BLaER1 (cell line): ENCODE data around the gene OIT3.
"Not testable (repeated sequence)": the region's sequence is repeated elsewhere in the genome, so short reads cannot be mapped to it uniquely, and the experiment has no call there.

Experiments used
- H3K27ac ChIP-seq: shearing (Covaris generic); formaldehyde crosslinking; 2 replicates; pipeline ENCODE4 v1.8.1; 2022
- H3K27me3 ChIP-seq: shearing (Covaris generic); formaldehyde crosslinking; 2 replicates; pipeline ENCODE4 v1.8.1; 2022
- H3K36me3 ChIP-seq: shearing (Covaris generic); formaldehyde crosslinking; 2 replicates; pipeline ENCODE4 v1.8.1; 2022
- H3K4me1 ChIP-seq: shearing (Covaris generic); formaldehyde crosslinking; 2 replicates; pipeline ENCODE4 v1.8.1; 2022
- H3K4me2 ChIP-seq: shearing (Covaris generic); formaldehyde crosslinking; 2 replicates; pipeline ENCODE4 v1.8.1; 2022
- H3K4me3 ChIP-seq: shearing (Covaris generic); formaldehyde crosslinking; 2 replicates; pipeline ENCODE4 v1.8.1; 2022
- H3K9ac ChIP-seq: shearing (Covaris generic); formaldehyde crosslinking; 2 replicates; pipeline ENCODE4 v1.8.1; 2022
- H3K9me3 ChIP-seq: shearing (Covaris generic); formaldehyde crosslinking; 2 replicates; pipeline ENCODE4 v1.8.1; 2022
- H4K20me1 ChIP-seq: shearing (Covaris generic); formaldehyde crosslinking; 2 replicates; pipeline ENCODE4 v1.8.1; 2022
- Cebpa-rat ChIP-seq: shearing (Covaris generic); IDR thresholded peaks from 2 replicates; pipeline ENCODE4 v1.8.1; 2022

The OIT3 gene

GRCh38 chr10:72895236-72895850 lies 1.8 kb downstream of the OIT3 start:
- TF ChIP-seq Cebpa-rat = no peak
- H3K36me3 ChIP-seq = no peaks in the 10 kb centered on the region
- no peaks in the 10 kb centered on the region for H3K9me3 ChIP-seq
- no peaks in the 10 kb centered on the region for H3K27me3 ChIP-seq
- no peak overlapping the region for H3K4me3 ChIP-seq
- no peaks in the 10 kb centered on the region for H3K4me1 ChIP-seq
- no peak overlapping the region for H3K4me2 ChIP-seq
- H3K27ac ChIP-seq = no peak overlapping the region
- no peaks in the 10 kb centered on the region for H4K20me1 ChIP-seq
- H3K9ac ChIP-seq = no peak overlapping the region

DNA sequence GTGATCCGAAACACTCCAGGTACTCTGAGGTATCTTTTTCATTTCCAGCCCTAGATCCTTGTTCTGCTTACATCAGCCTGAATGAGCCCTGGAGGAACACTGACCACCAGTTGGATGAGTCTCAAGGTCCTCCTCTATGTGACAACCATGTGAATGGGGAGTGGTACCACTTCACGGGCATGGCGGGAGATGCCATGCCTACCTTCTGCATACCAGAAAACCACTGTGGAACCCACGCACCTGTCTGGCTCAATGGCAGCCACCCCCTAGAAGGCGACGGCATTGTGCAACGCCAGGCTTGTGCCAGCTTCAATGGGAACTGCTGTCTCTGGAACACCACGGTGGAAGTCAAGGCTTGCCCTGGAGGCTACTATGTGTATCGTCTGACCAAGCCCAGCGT lies 5.1 kb downstream of the OIT3 start:
- H4K20me1 ChIP-seq = no peaks in the 10 kb centered on the region
- no peaks in the 10 kb centered on the region for H3K36me3 ChIP-seq
- H3K4me2 ChIP-seq = no peak overlapping the region
- no peak overlapping the region for H3K27ac ChIP-seq
- H3K4me1 ChIP-seq = no peaks in the 10 kb centered on the region
- no peak overlapping the region for H3K9ac ChIP-seq
- H3K4me3 ChIP-seq = no peak overlapping the region
- H3K9me3 ChIP-seq = no peaks in the 10 kb centered on the region
- no peaks in the 10 kb centered on the region for H3K27me3 ChIP-seq
- TF ChIP-seq Cebpa-rat = no peak

GRCh38 chr10:72899545-72899944 lies 6.0 kb downstream of the OIT3 start:
- no peak overlapping the region for H3K4me3 ChIP-seq
- no peaks in the 10 kb centered on the region for H3K27me3 ChIP-seq
- TF ChIP-seq Cebpa-rat = no peak

GRCh38 chr10:72903941-72904446 lies 10.5 kb downstream of the OIT3 start:
- not testable (repeated sequence) for H3K27me3 ChIP-seq, H3K4me1 ChIP-seq, H3K4me3 ChIP-seq, H3K9ac ChIP-seq, H3K9me3 ChIP-seq, H4K20me1 ChIP-seq, H3K36me3 ChIP-seq, H3K27ac ChIP-seq, H3K4me2 ChIP-seq

More at GRCh38 chr10:72899545-72899944, 6.0 kb downstream of the OIT3 start:
- no peaks in the 10 kb centered on the region for H4K20me1 ChIP-seq
- H3K4me1 ChIP-seq = no peaks in the 10 kb centered on the region
- H3K4me2 ChIP-seq = no peak overlapping the region
- no peak overlapping the region for H3K27ac ChIP-seq
- no peaks in the 10 kb centered on the region for H3K9me3 ChIP-seq
- no peak overlapping the region for H3K9ac ChIP-seq
- no peaks in the 10 kb centered on the region for H3K36me3 ChIP-seq

DNA sequence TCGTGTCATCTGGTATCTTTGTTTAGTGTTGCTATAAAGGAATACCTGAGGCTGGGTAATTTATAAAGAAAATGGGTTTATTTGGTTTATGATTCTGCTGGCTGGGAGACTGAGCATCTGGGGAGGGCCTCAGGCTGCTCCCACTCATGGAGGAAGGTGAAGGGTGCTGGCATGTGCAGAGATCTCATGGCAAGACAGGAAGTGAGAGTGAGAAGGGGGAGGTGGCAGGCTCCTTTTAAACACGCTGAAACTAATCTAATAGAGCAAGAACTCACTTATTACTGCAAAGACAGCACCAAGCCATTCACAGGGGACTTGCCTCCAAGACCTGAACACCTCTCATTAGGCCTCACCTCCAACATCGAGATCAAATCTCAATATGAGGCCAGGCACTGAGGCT lies 11.3 kb downstream of the OIT3 start:
- peaks cover 7% of the 10 kb centered on the region; the same call in 1 of the 2 replicates for H3K4me1 ChIP-seq
- H3K27ac ChIP-seq = no peak overlapping the region
- no peak overlapping the region for H3K4me3 ChIP-seq
- H3K27me3 ChIP-seq = no peaks in the 10 kb centered on the region
- H4K20me1 ChIP-seq = no peaks in the 10 kb centered on the region
- H3K4me2 ChIP-seq = no peak overlapping the region
- TF ChIP-seq Cebpa-rat = no peak
- no peak overlapping the region for H3K9ac ChIP-seq
- H3K36me3 ChIP-seq = no peaks in the 10 kb centered on the region
- no peaks in the 10 kb centered on the region for H3K9me3 ChIP-seq

- H4K20me1 ChIP-seq = no peaks in the 10 kb centered on the region
- H3K36me3 ChIP-seq = no peaks in the 10 kb centered on the region
- H3K4me3 ChIP-seq = no peak overlapping the region
- H3K4me2 ChIP-seq = no peak overlapping the region
- no peaks in the 10 kb centered on the region for H3K27me3 ChIP-seq
- H3K27ac ChIP-seq = no peak overlapping the region
- no peaks in the 10 kb centered on the region for H3K9me3 ChIP-seq
- no peak for TF ChIP-seq Cebpa-rat
- peaks cover 7% of the 10 kb centered on the region; the same call in 1 of the 2 replicates for H3K4me1 ChIP-seq
- no peak overlapping the region for H3K9ac ChIP-seq
Measured at GRCh38 chr10:72906446-72906845, 12.9 kb downstream of the OIT3 start.

GRCh38 chr10:72910705-72911104 lies 17.2 kb downstream of the OIT3 start:
- Histone ChIP-seq H3K4me1 (peaks cover 10% of the 10 kb centered on the region), H3K4me3 (no peak overlapping the region), H3K27me3 (no peaks in the 10 kb centered on the region), H3K9me3 (no peaks in the 10 kb centered on the region), H4K20me1 (no peaks in the 10 kb centered on the region), H3K27ac (no peak overlapping the region), H3K4me2 (no peak overlapping the region), H3K36me3 (no peaks in the 10 kb centered on the region), H3K9ac (no peak overlapping the region)
- TF ChIP-seq Cebpa-rat = no peak

- Histone ChIP-seq H3K36me3 (no peaks in the 10 kb centered on the region), H3K27ac (no peak overlapping the region), H3K4me2 (no peak overlapping the region), H4K20me1 (no peaks in the 10 kb centered on the region), H3K27me3 (no peaks in the 10 kb centered on the region), H3K9ac (no peak overlapping the region), H3K4me1 (peaks cover 10% of the 10 kb centered on the region), H3K9me3 (no peaks in the 10 kb centered on the region), H3K4me3 (no peak overlapping the region)
- no peak for TF ChIP-seq Cebpa-rat
Measured at GRCh38 chr10:72911758-72912157, 18.2 kb downstream of the OIT3 start.

- H3K9me3 ChIP-seq = no peaks in the 10 kb centered on the region
- TF ChIP-seq Cebpa-rat = no peak
- H3K4me3 ChIP-seq = no peak overlapping the region
- no peaks in the 10 kb centered on the region for H4K20me1 ChIP-seq
- H3K4me2 ChIP-seq = no peak overlapping the region
- H3K27me3 ChIP-seq = no peaks in the 10 kb centered on the region
- H3K4me1 ChIP-seq = peaks cover 10% of the 10 kb centered on the region
- no peak overlapping the region for H3K27ac ChIP-seq
- H3K36me3 ChIP-seq = no peaks in the 10 kb centered on the region
- no peak overlapping the region for H3K9ac ChIP-seq
Measured at GRCh38 chr10:72912736-72913135, 19.2 kb downstream of the OIT3 start.

- Histone ChIP-seq H3K36me3 (no peaks in the 10 kb centered on the region), H3K27me3 (no peaks in the 10 kb centered on the region), H3K9me3 (peaks cover 2% of the 10 kb centered on the region; the same call in 1 of the 2 replicates), H3K9ac (no peak overlapping the region), H3K4me2 (peak overlapping the region; percentile 52), H3K27ac (no peak overlapping the region), H4K20me1 (no peaks in the 10 kb centered on the region), H3K4me1 (peaks cover 10% of the 10 kb centered on the region), H3K4me3 (no peak overlapping the region)
- no peak for TF ChIP-seq Cebpa-rat
Measured at GRCh38 chr10:72913287-72913686, 19.7 kb downstream of the OIT3 start.

GRCh38 chr10:72917201-72917600 lies 23.7 kb downstream of the OIT3 start:
- H3K9ac ChIP-seq, H3K4me2 ChIP-seq, H4K20me1 ChIP-seq, H3K4me3 ChIP-seq, H3K36me3 ChIP-seq, H3K27ac ChIP-seq, H3K27me3 ChIP-seq: not testable (repeated sequence)
- H3K9me3 ChIP-seq = peaks cover 40% of the 10 kb centered on the region
- H3K4me1 ChIP-seq = peaks cover 10% of the 10 kb centered on the region

- H3K27me3 ChIP-seq, H3K27ac ChIP-seq, H3K4me1 ChIP-seq, H3K36me3 ChIP-seq, H3K4me3 ChIP-seq, H4K20me1 ChIP-seq, H3K4me2 ChIP-seq, H3K9ac ChIP-seq: not testable (repeated sequence)
- H3K9me3 ChIP-seq = peaks cover 47% of the 10 kb centered on the region
Measured at GRCh38 chr10:72917803-72918332, 24.3 kb downstream of the OIT3 start.
